ENCODE data around the gene SAMD13. TPM values are rescaled to one million over a fixed set of nuclear protein-coding genes. Genes with fewer than 3 reads are reported as not detected.

Gene SAMD13
- total RNA-seq, 1 donor from 2014 or later: 0.92 TPM

GRCh38 chr1:84363019-84363418 is 61.5 kb downstream of the SAMD13 start:
- Mint-ChIP-seq H3K4me1 (ENCODE audit: low read depth) (peaks cover 15% of the 10 kb centered on the region), H3K27ac (ENCODE audit: unreplicated experiment) (no peak overlapping the region), H3K27me3 (ENCODE audit: low read depth) (no peaks in the 10 kb centered on the region), H3K36me3 (ENCODE audit: low read depth) (no peaks in the 10 kb centered on the region), H3K9me3 (ENCODE audit: low read depth) (peaks cover 4% of the 10 kb centered on the region), H3K4me3 (ENCODE audit: unreplicated experiment) (no peak overlapping the region)
- DNase-seq (ENCODE audit: low spot score): no peak
- TF ChIP-seq, protein P1, sequence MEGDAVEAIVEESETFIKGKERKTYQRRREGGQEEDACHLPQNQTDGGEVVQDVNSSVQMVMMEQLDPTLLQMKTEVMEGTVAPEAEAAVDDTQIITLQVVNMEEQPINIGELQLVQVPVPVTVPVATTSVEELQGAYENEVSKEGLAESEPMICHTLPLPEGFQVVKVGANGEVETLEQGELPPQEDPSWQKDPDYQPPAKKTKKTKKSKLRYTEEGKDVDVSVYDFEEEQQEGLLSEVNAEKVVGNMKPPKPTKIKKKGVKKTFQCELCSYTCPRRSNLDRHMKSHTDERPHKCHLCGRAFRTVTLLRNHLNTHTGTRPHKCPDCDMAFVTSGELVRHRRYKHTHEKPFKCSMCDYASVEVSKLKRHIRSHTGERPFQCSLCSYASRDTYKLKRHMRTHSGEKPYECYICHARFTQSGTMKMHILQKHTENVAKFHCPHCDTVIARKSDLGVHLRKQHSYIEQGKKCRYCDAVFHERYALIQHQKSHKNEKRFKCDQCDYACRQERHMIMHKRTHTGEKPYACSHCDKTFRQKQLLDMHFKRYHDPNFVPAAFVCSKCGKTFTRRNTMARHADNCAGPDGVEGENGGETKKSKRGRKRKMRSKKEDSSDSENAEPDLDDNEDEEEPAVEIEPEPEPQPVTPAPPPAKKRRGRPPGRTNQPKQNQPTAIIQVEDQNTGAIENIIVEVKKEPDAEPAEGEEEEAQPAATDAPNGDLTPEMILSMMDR (IDR thresholded peaks at IDR 0.05): no peak

DNA sequence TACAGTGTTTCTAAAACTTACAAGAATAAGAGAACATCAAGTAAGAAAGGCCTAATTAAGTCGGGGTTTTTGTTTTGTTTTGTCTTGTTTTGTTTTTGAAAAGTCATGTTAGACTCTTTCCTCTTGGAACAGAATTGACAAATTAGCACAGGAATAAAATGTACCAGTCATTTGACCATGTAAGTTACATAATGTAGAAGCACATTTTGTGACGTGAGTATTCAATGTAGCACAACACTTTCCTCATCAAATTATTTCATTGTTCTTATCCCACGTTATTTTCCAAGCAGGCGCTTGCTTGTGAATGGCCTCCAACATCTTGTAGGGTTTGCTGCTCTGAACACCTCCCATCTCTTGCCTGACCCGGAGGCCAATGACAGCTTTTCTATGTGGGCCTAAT is 62.1 kb downstream of the SAMD13 start:
- H3K27ac Mint-ChIP-seq (ENCODE audit: unreplicated experiment): no peak overlapping the region
- H3K4me1 Mint-ChIP-seq (ENCODE audit: low read depth): peaks cover 15% of the 10 kb centered on the region
- DNase-seq (ENCODE audit: low spot score): no peak
- no peaks in the 10 kb centered on the region for H3K27me3 Mint-ChIP-seq (ENCODE audit: low read depth)
- TF ChIP-seq, protein P1 (IDR thresholded peaks at IDR 0.05): no peak
- H3K36me3 Mint-ChIP-seq (ENCODE audit: low read depth): no peaks in the 10 kb centered on the region
- H3K9me3 Mint-ChIP-seq (ENCODE audit: low read depth): peaks cover 6% of the 10 kb centered on the region
- H3K4me3 Mint-ChIP-seq (ENCODE audit: unreplicated experiment): no peak overlapping the region

DNA sequence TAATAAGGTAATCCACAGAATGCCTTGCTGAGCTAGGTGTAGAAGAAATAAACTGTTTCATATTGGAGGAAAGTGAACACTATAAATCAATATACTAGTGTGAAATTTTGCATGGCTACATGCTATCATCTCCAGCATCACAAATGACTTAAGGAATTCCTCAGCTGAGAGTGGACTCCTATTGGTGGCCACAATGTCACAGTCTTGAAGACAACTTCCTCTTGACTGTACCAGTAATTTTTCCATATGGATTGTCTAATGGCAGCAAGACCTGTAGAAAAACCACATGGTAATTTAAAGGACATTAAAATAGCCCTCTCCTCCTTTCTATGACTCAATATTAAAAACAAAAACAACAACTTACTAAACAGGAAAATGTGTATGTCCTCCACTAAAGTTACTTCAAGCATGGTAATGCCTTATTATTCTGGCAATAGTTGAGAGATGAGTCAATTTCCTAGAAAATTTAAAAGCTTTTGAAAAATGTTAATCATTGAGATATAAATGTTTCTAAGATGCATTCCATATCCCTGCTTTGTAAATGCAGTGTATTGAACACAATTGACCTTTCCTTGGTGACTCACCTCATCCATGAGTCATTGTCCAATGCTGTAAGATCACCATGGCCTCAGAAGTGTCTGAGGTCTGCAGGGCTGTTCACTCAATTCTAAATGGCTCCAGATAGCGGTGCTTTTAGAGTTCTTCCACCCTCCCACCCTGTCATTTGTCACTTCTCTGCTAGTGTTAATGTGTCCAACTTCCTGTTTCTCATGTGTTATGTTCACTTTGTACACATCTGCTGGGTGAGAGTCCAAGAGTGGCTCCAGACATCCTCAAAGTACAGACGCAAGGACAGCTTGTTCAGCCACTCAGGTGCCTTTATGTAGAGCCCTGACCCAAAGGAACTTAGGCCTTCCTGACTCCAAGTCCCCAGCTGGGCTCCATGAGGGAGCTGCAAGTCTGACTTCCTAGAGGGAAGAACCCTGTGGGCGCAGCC is 64.0 kb downstream of the SAMD13 start:
- Mint-ChIP-seq H3K27ac (ENCODE audit: unreplicated experiment) (peak overlapping the region; percentile 78), H3K9me3 (ENCODE audit: low read depth) (peaks cover 6% of the 10 kb centered on the region), H3K36me3 (ENCODE audit: low read depth) (no peaks in the 10 kb centered on the region), H3K4me3 (ENCODE audit: unreplicated experiment) (no peak overlapping the region), H3K27me3 (ENCODE audit: low read depth) (no peaks in the 10 kb centered on the region), H3K4me1 (ENCODE audit: low read depth) (peaks cover 15% of the 10 kb centered on the region)
- TF ChIP-seq, protein P1 (IDR thresholded peaks at IDR 0.05): no peak
- no peak for DNase-seq (ENCODE audit: low spot score)

DNA sequence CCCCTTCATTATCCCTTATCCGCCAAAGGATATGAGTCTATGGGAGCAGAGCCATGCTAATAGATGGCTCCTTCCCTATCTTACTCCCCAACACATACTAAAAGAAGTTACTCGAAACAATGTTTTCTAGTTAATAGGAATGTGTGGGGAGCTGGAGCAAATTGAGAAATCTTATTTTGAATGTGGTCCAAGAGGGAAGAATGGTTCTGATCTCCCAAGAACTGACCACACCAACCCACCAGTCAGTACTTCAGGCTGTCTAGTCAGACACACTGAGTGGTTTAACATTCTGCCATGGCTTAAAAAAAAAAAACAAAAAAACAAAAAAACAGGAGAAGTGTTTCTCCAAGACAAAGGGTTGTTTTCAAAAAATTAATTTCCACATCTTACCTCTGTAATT is 65.3 kb downstream of the SAMD13 start:
- Mint-ChIP-seq H3K27ac (ENCODE audit: unreplicated experiment) (no peak overlapping the region), H3K4me1 (ENCODE audit: low read depth) (peaks cover 15% of the 10 kb centered on the region), H3K9me3 (ENCODE audit: low read depth) (peaks cover 6% of the 10 kb centered on the region), H3K27me3 (ENCODE audit: low read depth) (no peaks in the 10 kb centered on the region), H3K36me3 (ENCODE audit: low read depth) (no peaks in the 10 kb centered on the region), H3K4me3 (ENCODE audit: unreplicated experiment) (no peak overlapping the region)
- DNase-seq (ENCODE audit: low spot score): no peak
- TF ChIP-seq, protein P1 (IDR thresholded peaks at IDR 0.05): no peak

GRCh38 chr1:84367219-84367618 is 65.7 kb downstream of the SAMD13 start:
- no peak overlapping the region for H3K4me3 Mint-ChIP-seq (ENCODE audit: unreplicated experiment)
- TF ChIP-seq, protein P1 (IDR thresholded peaks at IDR 0.05): no peak
- no peak for DNase-seq (ENCODE audit: low spot score)
- H3K36me3 Mint-ChIP-seq (ENCODE audit: low read depth): no peaks in the 10 kb centered on the region
- H3K27ac Mint-ChIP-seq (ENCODE audit: unreplicated experiment): no peak overlapping the region
- peaks cover 6% of the 10 kb centered on the region for H3K9me3 Mint-ChIP-seq (ENCODE audit: low read depth)
- no peaks in the 10 kb centered on the region for H3K27me3 Mint-ChIP-seq (ENCODE audit: low read depth)
- peaks cover 15% of the 10 kb centered on the region for H3K4me1 Mint-ChIP-seq (ENCODE audit: low read depth)
